Body of pancreas (tissue), 4 donors: Measurements from ENCODE around the gene SWT1.

Experiments
- CTCF ChIP-seq, 7 experiments: fragments of 450-650 bp in 4 of 7; fragments of 200-600 bp in 3 of 7; sonication (generic) in 3 of 7; IDR thresholded peaks; one replicate each; pipeline ENCODE4 v1.5.1; 2016 to 2019; ENCODE audit warnings: antibody characterized with exemption in 7 of 7
- POLR2A ChIP-seq, 3 donors: fragments of 450-650 bp; IDR thresholded peaks; one replicate each; pipeline ENCODE4 v1.6.1; 2016; ENCODE audit warnings: antibody characterized with exemption in 3 of 3, mild to moderate bottlenecking in 2 of 3

- TF ChIP-seq CTCF (IDR thresholded peaks at IDR 0.05) = no peak
- no peak for TF ChIP-seq POLR2A (IDR thresholded peaks at IDR 0.05)
These were observed 72.0 kb downstream of the SWT1 start for GRCh38 chr1:185228979-185229378.
